RPMI7951 (cell line): Measurements from ENCODE around the gene PDPR. TPM values are rescaled to one million over a fixed set of nuclear protein-coding genes. Genes with fewer than 3 reads are reported as not detected.
"Not testable (repeated sequence)": the region's sequence is repeated elsewhere in the genome, so short reads cannot be mapped to it uniquely, and the experiment has no call there.

Experiments used
- DNase-seq: peaks from one replicate; pipeline ENCODE4 v3.0.0-alpha.2; 2012; ENCODE audit warnings: low read depth
- total RNA-seq: library from RNA; depleted of rRNA; stranded (reverse); fragments of >200 nt; shearing (Covaris generic); gene quantifications from 2 replicates; pipeline ENCODE4 v1.2.3, GENCODE V29; 2014

Gene PDPR
- total RNA-seq, 1 experiment from 2014 or later = 13.1 TPM

DNA sequence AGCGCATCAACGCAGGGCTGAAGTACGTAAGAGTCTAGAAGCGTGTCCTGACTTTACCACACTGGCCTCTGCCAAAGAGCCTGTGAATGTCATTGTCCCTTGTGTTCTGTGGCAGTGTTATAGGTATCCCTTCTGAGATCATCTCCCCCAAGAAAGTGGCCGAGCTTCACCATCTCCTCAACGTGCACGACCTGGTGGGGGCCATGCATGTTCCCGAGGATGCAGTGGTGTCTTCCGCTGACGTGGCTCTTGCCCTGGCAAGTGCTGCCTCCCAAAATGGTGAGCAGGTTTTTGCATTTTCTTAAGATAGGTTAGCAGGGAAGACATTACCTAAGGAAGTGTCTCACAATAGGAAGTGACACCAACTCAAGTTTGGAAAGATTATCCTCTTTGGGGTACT, 14.7 kb downstream of the PDPR start:
- DNase-seq = not testable (repeated sequence)

DNA sequence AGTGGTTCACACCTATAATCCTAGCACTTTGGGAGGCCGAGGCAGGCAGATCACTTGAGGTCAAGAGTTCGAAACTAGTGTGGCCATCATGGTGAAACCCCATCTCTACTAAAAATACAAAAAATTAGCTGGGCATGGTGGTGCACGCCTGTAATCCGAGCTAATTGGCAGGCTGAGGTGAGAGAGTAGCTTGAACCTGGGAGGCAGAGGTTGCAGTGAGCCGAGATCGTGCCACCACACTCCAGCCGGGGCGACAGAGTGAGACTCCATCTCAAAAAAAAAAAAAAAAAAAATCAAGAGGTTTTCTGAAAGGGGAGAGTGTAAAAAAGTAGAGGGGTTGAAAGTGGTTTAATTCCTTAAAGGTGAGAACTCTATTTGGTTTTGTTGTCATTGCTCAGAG, 21.7 kb downstream of the PDPR start:
- not testable (repeated sequence) for DNase-seq

DNA sequence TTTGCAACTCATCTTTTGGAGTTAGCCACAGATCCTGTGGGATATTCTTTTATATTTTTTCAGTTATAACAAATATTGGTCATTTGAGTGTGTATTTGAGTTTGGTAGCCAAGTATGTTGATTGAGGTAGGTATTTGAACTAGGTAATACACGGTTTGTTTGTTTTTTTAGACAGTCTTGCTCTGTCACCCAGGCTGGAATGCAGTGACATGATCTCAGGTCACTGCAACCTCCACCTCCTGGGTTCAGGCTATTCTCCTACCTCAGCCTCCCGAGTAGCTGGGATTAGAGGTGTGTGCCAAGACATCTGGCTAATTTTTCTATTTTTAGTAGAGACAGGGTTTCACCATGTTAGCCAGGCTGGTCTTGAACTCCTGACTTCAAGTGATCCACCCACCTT, 22.5 kb downstream of the PDPR start:
- DNase-seq = not testable (repeated sequence)

DNA sequence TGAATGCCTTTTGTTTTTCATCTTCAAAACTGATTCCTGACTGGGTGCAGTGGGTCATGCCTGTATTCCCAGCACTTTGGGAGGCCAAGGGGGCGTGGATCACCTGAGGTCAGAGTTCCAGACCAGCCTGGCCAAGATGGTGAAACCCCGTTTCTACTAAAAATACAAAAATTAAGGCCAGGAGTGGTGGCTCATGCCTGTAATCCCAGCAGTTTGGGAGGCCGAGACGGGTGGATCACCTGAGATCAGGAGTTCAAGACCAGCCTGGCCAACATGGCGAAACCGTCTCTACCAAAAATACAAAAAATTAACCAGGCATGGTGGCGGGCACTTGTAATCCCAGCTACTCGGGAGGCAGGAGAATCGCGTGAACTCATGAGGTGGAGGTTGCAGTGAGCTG, 28.6 kb downstream of the PDPR start:
- not testable (repeated sequence) for DNase-seq

- not testable (repeated sequence) for DNase-seq
These were observed 29.2 kb downstream of the PDPR start for GRCh38 chr16:70143231-70143895.

GRCh38 chr16:70147853-70148252, 33.7 kb downstream of the PDPR start:
- not testable (repeated sequence) for DNase-seq

- DNase-seq = not testable (repeated sequence)
These were observed 34.3 kb downstream of the PDPR start for GRCh38 chr16:70148453-70148852.

- not testable (repeated sequence) for DNase-seq
These were observed 35.2 kb downstream of the PDPR start for GRCh38 chr16:70149296-70149695.

- DNase-seq = no peak
These were observed 37.3 kb downstream of the PDPR start for GRCh38 chr16:70151391-70151790.

DNA sequence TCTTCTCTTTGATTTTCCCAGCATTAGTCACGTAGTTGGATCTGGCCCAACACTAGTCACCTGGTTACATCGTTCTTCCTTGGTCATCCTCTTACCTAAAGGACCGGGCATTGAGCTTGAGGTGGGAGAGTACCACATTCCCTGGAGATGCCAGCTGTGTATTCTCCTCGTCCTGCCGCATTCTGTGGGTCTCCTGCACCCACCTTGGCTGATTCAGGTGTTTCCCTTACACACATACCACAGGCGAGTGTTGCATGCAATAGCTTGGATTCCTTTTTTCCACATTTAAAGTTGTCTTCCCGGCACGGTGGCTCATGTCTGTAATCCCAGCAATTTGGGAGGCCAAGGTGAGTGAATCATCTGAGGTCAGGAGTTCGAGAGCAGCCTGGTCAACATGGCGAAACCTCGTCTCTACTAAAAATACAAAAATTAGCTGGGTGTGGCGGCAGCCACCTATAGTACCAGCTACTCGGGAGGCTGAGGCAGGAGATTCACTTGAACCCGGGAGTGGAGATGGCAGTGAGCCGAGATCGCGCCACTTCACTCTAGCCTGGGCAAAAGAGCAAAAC, 37.9 kb downstream of the PDPR start:
- no peak for DNase-seq

- DNase-seq = no peak
These were observed 38.6 kb downstream of the PDPR start for GRCh38 chr16:70152578-70153302.

- not testable (repeated sequence) for DNase-seq
These were observed 40.6 kb downstream of the PDPR start for GRCh38 chr16:70154736-70155135.

- DNase-seq = no peak
These were observed 42.3 kb downstream of the PDPR start for GRCh38 chr16:70156207-70156978.

DNA sequence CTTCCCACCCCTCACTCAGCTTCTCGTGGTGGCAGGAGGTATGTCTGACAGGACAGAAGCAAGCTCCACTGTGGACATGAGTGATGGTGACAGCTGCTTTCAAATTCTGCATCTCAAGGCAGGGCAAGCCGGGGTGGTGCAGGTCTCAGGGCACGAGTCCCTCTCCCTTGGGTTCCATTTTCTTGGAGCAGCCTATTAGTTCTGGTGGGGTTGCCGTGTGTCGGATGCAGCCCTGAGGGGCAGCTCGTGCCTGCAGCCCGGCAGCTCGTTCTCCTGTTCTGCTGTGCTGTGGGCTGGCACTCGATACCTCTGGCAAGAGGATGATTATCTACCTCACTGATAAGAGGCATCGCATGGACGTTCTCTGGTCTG, 43.0 kb downstream of the PDPR start:
- DNase-seq = no peak

DNA sequence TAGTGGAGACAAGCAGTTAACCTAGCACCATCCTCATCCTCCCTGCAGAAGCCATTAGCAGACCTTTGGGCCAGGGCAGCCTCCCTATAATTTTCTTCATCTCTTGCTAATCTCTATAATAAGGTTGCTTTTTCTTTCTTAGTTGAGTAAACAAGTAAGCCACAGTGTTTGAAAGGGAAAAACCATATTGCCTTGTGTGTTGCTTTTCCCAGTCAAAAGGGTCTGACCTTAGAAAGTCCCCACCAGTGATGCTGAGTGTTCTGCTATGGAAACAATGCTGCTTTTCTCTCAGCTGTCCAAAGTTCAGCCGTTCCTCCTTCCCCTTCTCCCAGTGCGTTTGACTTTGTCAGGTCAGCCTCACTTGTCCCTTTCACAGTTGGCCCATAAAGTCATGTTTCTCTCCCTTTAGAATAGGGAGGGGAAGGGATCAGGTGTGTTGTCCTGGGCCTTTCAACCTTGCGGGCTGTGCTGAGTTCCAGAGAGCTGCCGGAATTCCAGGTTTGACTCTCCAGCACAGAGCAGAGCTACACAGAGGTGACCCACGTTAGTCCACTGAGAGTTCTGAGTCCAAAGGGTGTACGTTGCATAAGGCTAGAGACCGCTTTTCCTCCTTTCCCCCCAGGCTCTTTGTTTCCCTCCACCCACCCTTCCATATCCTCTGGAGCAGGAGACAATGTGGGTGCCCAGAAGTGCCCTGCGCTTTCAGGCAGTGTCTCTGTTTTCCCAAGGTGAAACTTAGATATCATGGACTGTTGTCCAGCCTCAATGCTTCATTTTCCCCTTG, 43.5 kb downstream of the PDPR start:
- no peak for DNase-seq

DNA sequence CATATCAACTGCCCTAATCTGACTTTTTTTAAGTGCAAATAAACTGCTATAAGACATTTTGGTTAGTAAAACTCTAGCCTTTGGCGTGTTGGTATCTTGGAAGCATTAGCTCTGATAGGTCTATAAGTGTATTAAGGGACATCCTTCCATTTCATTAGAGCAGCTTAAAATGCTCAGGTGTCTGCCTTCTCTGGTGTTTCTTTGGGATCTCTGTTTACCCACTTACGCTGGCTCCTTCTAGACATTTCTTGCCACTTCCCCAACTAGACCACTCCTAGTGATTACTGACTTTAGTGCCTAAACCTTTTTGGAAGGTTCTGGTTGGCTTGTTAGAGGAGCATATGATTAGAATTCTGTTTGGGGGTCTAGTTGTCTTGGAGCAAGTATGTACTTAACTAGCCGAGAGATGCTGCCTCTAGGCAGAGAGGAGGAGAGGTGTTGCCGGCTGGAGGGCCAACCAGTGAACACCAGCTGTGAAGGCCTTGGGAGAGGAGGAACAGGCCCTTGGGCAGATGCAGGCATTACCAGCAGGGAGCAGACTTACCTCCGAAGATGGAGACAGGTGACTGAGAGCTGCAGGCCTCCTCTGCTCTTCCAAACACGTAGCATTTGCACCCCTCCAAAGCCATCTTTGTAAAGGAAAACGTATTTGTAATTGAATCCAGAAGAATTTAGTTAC, 44.3 kb downstream of the PDPR start:
- no peak for DNase-seq

DNA sequence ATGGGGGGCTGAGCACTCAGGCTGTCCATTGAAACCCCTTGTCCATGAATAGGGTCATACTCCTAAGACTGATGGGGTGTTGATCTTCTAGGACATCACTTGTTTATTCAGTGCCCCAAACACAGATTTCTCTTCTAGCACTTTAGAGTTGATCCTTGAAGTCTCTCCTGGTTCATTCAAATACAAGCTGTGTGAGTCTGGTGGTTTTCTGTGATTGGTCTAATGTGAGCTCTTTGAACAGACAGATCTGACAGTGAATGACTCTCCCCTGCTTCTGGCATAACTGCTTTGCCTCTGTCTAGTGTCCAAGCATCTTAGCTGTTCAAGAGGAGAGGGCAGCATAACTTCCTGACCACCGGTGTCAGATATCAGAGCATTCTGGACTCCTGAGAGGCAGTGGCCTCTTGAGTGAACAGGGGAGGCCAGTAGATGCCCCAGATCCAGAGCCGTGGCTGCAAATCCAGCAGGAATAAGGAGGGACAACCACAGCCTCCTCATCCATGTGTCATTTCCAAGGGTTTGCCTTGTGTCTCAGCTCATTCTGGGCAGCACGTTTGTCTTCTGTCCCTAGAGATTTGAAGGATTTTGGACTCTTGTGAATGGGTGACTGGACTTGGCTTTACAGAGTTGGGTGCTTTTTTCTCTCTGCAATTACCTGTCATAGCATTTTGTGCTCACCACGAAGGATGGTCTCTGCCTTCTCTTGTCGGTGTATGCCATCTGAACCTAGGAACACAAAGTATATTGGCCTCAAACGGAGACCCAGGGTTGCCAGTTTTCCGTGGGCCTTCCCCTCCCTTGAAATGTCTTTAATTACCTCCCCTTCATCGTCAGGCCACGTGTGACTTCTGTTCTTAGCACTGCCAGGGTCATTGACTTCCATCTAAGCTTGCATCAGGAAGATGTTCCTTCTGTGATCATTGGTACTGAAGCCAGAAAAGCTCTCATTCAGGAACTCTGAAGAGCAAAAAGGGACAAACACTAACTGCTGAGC, 45.5 kb downstream of the PDPR start:
- no peak for DNase-seq

DNA sequence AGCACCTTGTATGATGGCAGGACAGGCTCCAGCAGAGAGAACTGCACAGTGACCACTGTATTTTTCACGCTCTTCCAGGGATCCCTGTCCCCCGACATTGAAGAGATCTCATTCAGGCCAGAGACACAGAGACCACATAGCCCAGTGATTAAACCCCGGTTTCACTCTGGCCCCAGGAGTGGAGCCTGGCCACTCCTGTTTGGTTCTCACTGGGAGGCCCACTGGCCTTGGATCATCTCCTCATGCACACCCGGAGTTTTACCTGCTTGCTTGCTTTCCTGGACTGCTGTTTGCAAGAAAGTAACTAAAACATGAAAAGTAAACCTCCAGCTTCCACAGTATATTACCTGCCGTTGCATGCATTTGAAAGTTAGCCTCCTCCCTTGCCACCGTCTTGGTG, 46.3 kb downstream of the PDPR start:
- DNase-seq = no peak

- DNase-seq = no peak
These were observed 46.7 kb downstream of the PDPR start for GRCh38 chr16:70160821-70161220.

GRCh38 chr16:70161350-70161749, 47.2 kb downstream of the PDPR start:
- no peak for DNase-seq
